Putamen (tissue), 1 donor: ENCODE results near the gene CHST15.
"Not testable (repeated sequence)": the region's sequence is repeated elsewhere in the genome, so short reads cannot be mapped to it uniquely, and the experiment has no call there.

Source experiments
- DNase-seq: peaks from one replicate; pipeline ENCODE4 v3.0.0-alpha.2; 2016; ENCODE audit warnings: low spot score

CHST15 gene

GRCh38 chr10:124044143-124044862 lies 49.1 kb downstream of the CHST15 start:
- no peak for DNase-seq

GRCh38 chr10:124043310-124044142 lies 49.9 kb downstream of the CHST15 start:
- no peak for DNase-seq

- DNase-seq: no peak
Measured at GRCh38 chr10:124042656-124043309, 50.6 kb downstream of the CHST15 start.

- no peak for DNase-seq
Measured at GRCh38 chr10:124041675-124042445, 51.5 kb downstream of the CHST15 start.

GRCh38 chr10:124040451-124041188 lies 52.8 kb downstream of the CHST15 start:
- no peak for DNase-seq

- DNase-seq: no peak
Measured at GRCh38 chr10:124039483-124040013, 53.9 kb downstream of the CHST15 start.

- no peak for DNase-seq
Measured at GRCh38 chr10:124037784-124038183, 55.6 kb downstream of the CHST15 start.

GRCh38 chr10:124037286-124037685 lies 56.1 kb downstream of the CHST15 start:
- no peak for DNase-seq

GRCh38 chr10:124036746-124037145 lies 56.7 kb downstream of the CHST15 start:
- DNase-seq: no peak

- DNase-seq: no peak
Measured at GRCh38 chr10:124035928-124036558, 57.4 kb downstream of the CHST15 start.

- DNase-seq: no peak
Measured at GRCh38 chr10:124035306-124035927, 58.0 kb downstream of the CHST15 start.

- DNase-seq: not testable (repeated sequence)
Measured at GRCh38 chr10:124034576-124035305, 58.7 kb downstream of the CHST15 start.

GRCh38 chr10:124033887-124034218 lies 59.5 kb downstream of the CHST15 start:
- DNase-seq: no peak

- DNase-seq: no peak
Measured at GRCh38 chr10:124032971-124033886, 60.2 kb downstream of the CHST15 start.

- DNase-seq: no peak
Measured at GRCh38 chr10:124032087-124032935, 61.1 kb downstream of the CHST15 start.

GRCh38 chr10:124030492-124031110 lies 62.8 kb downstream of the CHST15 start:
- DNase-seq: no peak

- no peak for DNase-seq
Measured at GRCh38 chr10:124030061-124030460, 63.3 kb downstream of the CHST15 start.
